Stimulated activated CD8-positive, alpha-beta memory T cell treated with anti-CD3 and anti-CD28 coated beads, Interleukin-7, amount 100 ng/mL, for 1 hour (primary cell): Measurements from ENCODE around the gene LINGO3.

Experiments
- DNase-seq, 2 donors: peaks; one replicate each; pipeline ENCODE4 v3.0.0-alpha.2; 2020; ENCODE audit warnings: low read depth in 2 of 2

LINGO3 gene

DNA sequence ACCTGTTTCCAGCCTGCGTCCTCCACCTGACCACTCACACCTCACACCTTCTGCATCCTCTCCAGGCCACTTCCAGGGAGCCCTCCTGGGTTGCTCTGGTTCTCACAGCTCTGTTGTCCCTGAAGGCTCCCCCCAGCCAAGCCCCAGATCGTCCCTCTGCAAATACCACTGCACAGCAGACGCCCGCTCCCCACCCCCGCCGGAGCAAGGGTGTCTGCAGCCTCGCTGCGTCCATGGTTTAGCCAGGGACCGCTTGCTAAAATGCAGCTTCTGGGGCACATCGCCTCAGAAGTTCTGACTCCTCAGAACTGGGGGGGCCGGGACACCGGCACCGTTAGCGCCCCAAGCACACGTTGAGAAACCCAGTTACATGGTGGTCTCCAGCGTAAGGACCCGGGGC is 983 bp downstream of the LINGO3 start:
- DNase-seq, result no peak

GRCh38 chr19:2306281-2306806 is 1.6 kb downstream of the LINGO3 start:
- no peak for DNase-seq

DNA sequence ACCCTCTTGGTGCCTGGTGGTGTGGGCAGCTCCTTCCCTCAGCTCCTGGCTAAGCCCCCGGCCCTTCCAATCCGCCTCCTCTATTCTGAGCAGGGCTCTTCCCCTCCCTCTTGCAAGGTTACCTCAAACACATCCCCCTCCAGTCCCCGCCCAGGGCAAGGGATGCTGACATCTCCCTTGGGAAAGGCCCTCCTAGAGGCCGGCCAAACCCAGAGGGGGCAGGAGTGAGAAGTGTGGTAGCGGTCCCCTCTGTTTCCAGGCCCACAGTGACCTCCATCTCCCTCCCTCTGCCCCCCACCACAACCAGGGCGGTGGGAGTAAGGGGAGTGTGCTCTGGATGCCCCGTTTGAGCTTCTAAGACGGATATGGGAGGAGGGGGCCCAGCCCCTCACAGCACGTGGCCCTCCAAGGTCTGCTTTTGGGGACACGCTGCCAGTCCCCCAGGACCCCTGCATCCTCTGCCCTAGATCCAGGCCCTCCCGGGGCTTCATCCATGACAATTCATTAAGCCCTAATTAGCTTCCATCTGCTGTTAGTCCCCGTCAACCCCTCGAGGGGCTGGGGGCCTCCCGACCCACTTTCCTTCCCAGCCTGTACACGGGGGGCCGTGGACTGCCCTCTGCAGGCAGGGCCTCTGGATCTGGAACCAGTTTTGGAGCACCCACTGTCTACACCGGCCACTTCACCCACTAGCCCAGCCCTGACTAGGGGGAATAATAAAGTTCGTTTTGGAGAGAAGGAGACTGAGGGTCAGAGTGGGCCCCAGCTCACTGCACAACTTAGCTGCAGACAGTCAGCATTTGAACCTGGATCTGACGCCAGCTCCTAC is 2.3 kb downstream of the LINGO3 start:
- DNase-seq, result no peak

- no peak for DNase-seq
Observed at GRCh38 chr19:2303211-2303798, 4.6 kb downstream of the LINGO3 start.

GRCh38 chr19:2302319-2303210 is 5.4 kb downstream of the LINGO3 start:
- DNase-seq, result no peak

DNA sequence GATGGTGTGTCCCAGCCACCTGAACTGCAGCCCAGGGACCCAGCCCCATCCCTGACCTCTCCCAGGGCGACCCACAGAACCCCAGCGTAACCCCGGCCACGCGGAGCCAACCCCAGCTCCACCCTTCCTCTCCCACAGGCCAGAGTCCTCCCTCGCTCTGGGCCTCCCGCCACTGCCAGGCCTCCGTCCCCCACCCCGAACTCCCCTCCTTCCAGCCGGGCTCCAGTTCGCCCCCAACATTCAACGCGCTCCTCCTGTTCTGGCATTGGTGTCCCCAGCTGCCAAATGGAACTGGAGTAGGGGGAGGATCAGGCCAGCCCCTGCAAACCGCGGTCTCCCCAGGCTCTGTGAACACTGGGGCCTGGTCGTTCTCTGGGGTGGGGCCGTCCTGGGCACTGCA is 7.4 kb downstream of the LINGO3 start:
- no peak for DNase-seq

DNA sequence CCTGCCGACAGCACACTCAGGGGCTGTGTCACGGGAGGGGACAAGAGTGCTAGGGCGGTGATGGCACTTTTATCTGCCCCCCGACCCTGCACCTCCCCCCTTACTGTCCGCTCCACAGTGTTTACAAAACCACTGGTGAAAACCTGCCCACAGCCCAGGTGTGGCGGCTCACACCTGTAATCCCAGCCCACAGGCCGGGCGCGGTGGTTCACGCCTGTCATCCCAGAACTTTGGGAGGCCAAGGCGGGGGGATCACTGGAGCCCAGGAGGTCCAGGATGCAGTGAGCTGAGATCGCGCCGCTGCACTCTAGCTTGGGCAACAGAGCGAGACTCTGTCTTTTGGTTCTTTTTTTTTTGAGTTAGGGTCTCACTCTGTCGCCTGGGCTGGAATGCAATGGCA is 11.8 kb downstream of the LINGO3 start:
- DNase-seq, result no peak

DNA sequence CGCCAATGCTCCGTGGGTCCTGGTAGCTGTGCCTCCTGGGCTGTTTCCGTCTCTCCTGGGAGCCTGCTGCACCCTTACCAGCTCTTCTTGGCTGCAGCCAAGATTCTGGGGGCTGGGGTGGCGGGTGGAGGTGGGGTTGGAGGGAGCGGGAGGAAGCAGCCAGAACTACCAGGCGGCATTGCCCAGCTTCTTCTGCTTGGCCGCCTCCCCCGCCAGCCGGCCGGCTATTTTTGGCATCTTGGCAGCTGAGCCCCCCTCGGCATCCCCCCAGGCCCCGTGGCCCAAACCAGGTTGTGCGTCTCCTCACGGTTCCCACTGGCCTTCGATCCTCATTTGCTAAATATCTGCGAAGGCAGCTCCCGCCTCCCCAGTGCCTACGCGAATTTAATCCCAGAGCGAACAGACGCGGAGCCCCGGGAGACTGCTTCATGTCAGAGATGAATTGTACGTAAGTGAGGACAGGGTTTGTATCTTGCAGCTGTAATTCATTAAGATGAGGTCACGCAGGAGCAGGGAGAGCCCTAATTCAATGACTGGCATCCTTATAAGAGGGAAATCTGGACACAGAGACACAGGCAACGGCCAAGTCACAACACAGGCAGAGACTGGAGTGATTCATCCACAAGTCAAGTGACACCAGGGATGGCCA is 13.1 kb downstream of the LINGO3 start:
- DNase-seq, result no peak

DNA sequence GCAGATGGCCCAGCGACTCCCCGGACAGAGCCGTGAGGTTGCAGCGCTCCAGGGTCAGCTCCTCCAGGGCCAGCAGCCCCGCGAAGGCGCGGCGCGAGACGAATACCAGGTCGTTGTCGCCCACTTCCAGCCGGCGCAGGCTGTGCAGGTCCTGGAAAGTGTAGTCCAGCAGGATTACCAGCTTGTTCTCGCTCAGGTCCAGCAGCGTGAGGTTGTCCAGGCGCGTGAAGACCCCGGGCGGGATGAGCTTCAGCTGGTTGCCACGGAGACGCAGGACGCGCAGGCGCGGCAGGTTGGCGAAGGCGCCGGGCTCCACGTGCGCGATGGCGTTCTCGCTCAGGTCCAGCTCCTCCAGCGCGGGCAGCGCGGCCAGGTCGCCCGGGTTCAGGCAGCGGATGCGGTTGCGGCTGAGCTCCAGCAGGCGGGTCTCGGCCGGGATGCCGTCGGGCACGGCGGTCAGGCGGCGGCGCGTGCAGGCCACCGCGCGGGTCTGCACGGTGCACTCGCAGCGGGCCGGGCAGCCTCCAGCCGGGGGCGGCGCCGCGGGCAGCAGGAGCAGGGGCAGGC is 16.7 kb downstream of the LINGO3 start:
- no peak for DNase-seq

- DNase-seq, result no peak
Observed at GRCh38 chr19:2290441-2291184, 17.3 kb downstream of the LINGO3 start.

GRCh38 chr19:2289714-2290435 is 18.1 kb downstream of the LINGO3 start:
- no peak for DNase-seq

- no peak for DNase-seq
Observed at GRCh38 chr19:2288818-2289713, 18.9 kb downstream of the LINGO3 start.

DNA sequence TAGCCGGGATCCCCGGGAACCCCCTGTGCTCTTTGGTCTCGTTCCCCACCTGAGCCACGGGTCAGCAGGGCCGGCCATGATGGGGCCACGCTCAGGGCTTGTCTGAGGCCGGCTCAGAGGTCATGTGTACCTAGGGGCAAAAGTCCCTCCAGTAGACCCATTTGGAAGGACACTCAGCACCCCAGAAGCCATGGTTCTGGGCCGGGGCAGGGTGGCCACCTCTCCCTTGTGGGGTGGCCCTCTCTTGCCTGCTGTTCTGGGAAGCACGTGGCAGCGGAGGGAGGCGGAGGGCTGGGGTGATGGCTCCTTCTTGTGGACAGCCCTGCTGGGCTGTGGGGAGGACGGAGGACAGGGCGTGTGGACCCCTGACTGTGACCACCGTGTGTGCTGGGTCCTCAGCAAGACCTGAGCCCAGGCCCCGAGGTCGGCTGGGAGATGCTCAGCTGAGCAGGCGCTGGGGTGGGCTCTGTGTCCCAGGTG is 19.6 kb downstream of the LINGO3 start:
- DNase-seq, result no peak

- DNase-seq, result no peak
Observed at GRCh38 chr19:2287585-2288337, 20.2 kb downstream of the LINGO3 start.

DNA sequence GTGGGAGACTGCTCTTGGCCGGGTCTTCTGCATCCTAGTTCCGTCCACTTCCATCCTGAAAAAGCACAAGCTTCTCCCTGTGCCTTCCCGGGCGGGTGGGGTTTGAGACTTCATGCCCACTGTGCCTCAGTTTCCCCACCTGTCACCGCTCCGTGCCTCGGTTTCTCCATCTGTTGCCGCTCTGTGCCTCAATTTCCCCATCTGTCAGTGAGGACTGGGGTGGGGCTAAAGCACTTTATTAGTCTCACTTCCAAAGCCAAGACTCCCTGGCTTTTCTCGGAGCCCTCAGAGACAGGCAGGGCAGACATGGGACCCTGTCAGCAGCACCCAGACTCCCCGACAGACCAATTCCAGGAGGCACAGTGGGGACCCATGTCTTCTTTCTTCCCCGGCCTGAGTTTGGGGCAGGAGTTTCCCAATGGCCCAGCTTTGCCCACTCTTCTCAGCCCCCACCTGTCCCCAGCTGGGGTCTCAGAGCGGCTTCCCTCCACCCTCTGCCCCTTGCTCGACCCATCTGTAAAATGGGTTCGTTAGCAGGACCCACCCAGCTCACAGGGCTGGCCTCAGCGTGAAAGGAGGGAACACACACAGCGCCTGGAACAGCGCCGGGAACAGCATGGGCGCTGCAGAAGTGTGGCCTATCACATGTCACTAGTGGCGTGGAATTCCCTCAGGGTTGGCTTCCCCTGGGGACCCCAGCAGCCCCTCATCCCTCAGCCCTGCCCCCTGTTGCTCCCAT is 21.4 kb downstream of the LINGO3 start:
- DNase-seq, result no peak

GRCh38 chr19:2283835-2284507 is 24.0 kb downstream of the LINGO3 start:
- DNase-seq, result no peak

- DNase-seq, result no peak
Observed at GRCh38 chr19:2282862-2283237, 25.1 kb downstream of the LINGO3 start.
